K562 treated with DMSO at 1 percent for 4 hours (cell line): ENCODE data around the gene GNL3L. TPM values are rescaled to one million over a fixed set of nuclear protein-coding genes. Genes with fewer than 3 reads are reported as not detected.

Experiments
- total RNA-seq: library from RNA; unstranded; fragments of 300-600 nt; gene quantifications from 2 replicates; pipeline ENCODE4 v1.2.3, GENCODE V29; 2022; ENCODE audit not compliant: insufficient read depth

The GNL3L gene
- total RNA-seq: 6.4 and 10.4 TPM in 2 replicates

GRCh38 chrX:54529552-54530356 lies at the start of gene GNL3L:
Gene GNL3L, plus strand, starts transcription at chrX:54530219. Its CDS starts 2,348 bp downstream, at chrX:54532567.

GRCh38 chrX:54495814-54496516 lies 34.1 kb upstream of the GNL3L start, which contains the start of gene FGD1:
Gene FGD1, minus strand, starts transcription at chrX:54496234. Its CDS starts 802 bp downstream, at chrX:54495432.

Other genes starting within 250 kb of the GNL3L start
- gene WNK3, start 172.2 kb upstream of the GNL3L start, total RNA-seq: 0.21 TPM in 1 of 2 replicates, not detected in the other
- 24.1 and 26.2 TPM in 2 replicates for gene TSR2, start 89.8 kb upstream of the GNL3L start, total RNA-seq
- 0.81 and 1.1 TPM in 2 replicates for gene FGD1, start 34.0 kb upstream of the GNL3L start, total RNA-seq